Sigmoid colon (tissue), 7 donors: ENCODE data around the gene ITPR1. TPM values are rescaled to one million over a fixed set of nuclear protein-coding genes. Genes with fewer than 3 reads are reported as not detected.

Experiments
- DNase-seq: peaks from one replicate; pipeline ENCODE4 v3.0.0-alpha.2; 2019
- H3K27ac ChIP-seq, 4 donors: fragments of 200-600 bp; sonication (generic); one replicate each; pipeline ENCODE4 v1.5.1; 2016 to 2019; ENCODE audit warnings: mild to moderate bottlenecking in 1 of 4
- H3K27me3 ChIP-seq, 3 donors: fragments of 200-600 bp; sonication (generic); one replicate each; pipeline ENCODE4 v1.5.1; 2019; ENCODE audit warnings: mild to moderate bottlenecking in 1 of 3
- H3K36me3 ChIP-seq, 4 donors: fragments of 200-600 bp; sonication (generic); one replicate each; pipeline ENCODE4 v1.5.1; 2016 to 2019
- H3K4me1 ChIP-seq, 4 donors: fragments of 200-600 bp; sonication (generic); one replicate each; pipeline ENCODE4 v1.5.1; 2017 to 2019
- H3K4me3 ChIP-seq, 4 donors: fragments of 200-600 bp; sonication (generic); one replicate each; pipeline ENCODE4 v1.5.1; 2017 to 2019; ENCODE audit warnings: mild to moderate bottlenecking in 2 of 4, moderate library complexity in 1 of 4
- H3K9me3 ChIP-seq, 4 donors: fragments of 200-600 bp in 3 of 4; sonication (generic) in 3 of 4; one replicate each; pipeline versions ENCODE4 v1.5.1 to v1.6.1; 2013 to 2019
- EP300 ChIP-seq, 4 donors: sonication (generic); formaldehyde crosslinking; IDR thresholded peaks; one replicate each; pipeline ENCODE4 v1.6.1; 2017; ENCODE audit warnings: antibody characterized with exemption in 4 of 4
- POLR2A ChIP-seq, 2 donors: fragments of 450-650 bp; IDR thresholded peaks; one replicate each; pipeline ENCODE4 v1.6.1; 2016; ENCODE audit warnings: antibody characterized with exemption in 2 of 2, mild to moderate bottlenecking in 2 of 2, moderate library complexity in 2 of 2
- POLR2AphosphoS5 ChIP-seq, 4 donors: sonication (generic); formaldehyde crosslinking; IDR thresholded peaks; one replicate each; pipeline ENCODE4 v1.6.1; 2017; ENCODE audit warnings: antibody characterized with exemption in 4 of 4
- WGBS, 2 donors: extraction: QIAGEN DNeasy Blood & Tissue Kit; methylation state at CpG; one replicate each; pipeline ENCODE4 v1.1.7; 2013; 5-methylcytosine and 5-hydroxymethylcytosine counted together
- intact Hi-C: fragments of 100-400 bp; cut with DNase I; formaldehyde crosslinking; loops from one replicate; pipeline ENCODE4 v1.15.1; 2023
- polyA plus RNA-seq, 3 donors: library from polyadenylated mRNA; stranded (reverse); fragments of 200-250 nt; gene quantifications; one replicate each; pipeline ENCODE4 v1.2.3, GENCODE V29; 2013
- total RNA-seq, 4 donors: library from RNA; depleted of rRNA; stranded (reverse); fragments of >200 nt; gene quantifications; one replicate each; pipeline ENCODE4 v1.1.0, GENCODE V29; 2016
- TF ChIP-seq, protein P1 (sequence below), 4 experiments: fragments of 450-650 bp in 3 of 4; fragments of 200-600 bp in 1 of 4; IDR thresholded peaks; one replicate each; pipeline ENCODE4 v1.5.1; 2016 to 2019; ENCODE audit warnings: antibody characterized with exemption in 4 of 4, mild to moderate bottlenecking in 3 of 4, moderate library complexity in 2 of 4
- donor health status: healthy with polysubstance abuse.
- donor health status: Bipolar disorder and iron deficiency.
- donor health status: healthy.

ITPR1 gene
- total and polyA plus RNA-seq, 7 donors, result 1.4 to 206 (median 111) TPM

DNA sequence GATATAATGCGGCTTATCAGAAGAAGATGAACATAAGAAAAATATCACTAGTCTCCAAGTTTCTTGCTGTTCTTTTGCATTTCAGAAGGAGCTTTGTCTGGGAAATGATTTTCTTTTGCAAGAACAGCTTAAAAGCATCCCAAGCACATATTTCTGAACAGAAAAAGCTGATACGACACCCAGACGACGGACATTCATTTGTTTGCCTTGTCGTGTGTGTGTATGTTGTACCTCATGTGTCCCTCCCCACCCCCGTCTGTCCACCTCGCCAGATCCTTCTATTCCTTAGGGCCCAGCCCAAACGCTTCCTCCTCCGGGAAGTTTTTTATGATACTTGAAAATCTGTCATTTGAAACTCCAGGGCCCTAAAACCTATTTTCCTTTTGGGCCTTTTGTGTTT lies 8.8 kb downstream of the ITPR1 start:
- TF ChIP-seq, protein P1, sequence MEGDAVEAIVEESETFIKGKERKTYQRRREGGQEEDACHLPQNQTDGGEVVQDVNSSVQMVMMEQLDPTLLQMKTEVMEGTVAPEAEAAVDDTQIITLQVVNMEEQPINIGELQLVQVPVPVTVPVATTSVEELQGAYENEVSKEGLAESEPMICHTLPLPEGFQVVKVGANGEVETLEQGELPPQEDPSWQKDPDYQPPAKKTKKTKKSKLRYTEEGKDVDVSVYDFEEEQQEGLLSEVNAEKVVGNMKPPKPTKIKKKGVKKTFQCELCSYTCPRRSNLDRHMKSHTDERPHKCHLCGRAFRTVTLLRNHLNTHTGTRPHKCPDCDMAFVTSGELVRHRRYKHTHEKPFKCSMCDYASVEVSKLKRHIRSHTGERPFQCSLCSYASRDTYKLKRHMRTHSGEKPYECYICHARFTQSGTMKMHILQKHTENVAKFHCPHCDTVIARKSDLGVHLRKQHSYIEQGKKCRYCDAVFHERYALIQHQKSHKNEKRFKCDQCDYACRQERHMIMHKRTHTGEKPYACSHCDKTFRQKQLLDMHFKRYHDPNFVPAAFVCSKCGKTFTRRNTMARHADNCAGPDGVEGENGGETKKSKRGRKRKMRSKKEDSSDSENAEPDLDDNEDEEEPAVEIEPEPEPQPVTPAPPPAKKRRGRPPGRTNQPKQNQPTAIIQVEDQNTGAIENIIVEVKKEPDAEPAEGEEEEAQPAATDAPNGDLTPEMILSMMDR (IDR thresholded peaks at IDR 0.05), result no peak
- TF ChIP-seq EP300 (IDR thresholded peaks at IDR 0.05) (no peak), POLR2A (IDR thresholded peaks at IDR 0.05) (no peak), POLR2AphosphoS5 (IDR thresholded peaks at IDR 0.05) (no peak)
- no peaks in the 10 kb centered on the region for H3K9me3 ChIP-seq
- no peak for DNase-seq
- intact Hi-C loops, result no loop called here
- H3K4me3 ChIP-seq, result no peak overlapping the region
- peaks cover 0 to 38% (median 32%) of the 10 kb centered on the region in 4 donors for H3K4me1 ChIP-seq
- H3K27me3 ChIP-seq, result no peaks in the 10 kb centered on the region
- peaks cover 0 to 39% (median 0%) of the 10 kb centered on the region in 4 donors for H3K36me3 ChIP-seq
- peak overlapping the region in 1 of 4 donors; percentile 30 for H3K27ac ChIP-seq
- WGBS, 2 donors, result 29 to 81% methylated on average over 9 of the region's 9 CpGs

- WGBS, 2 donors, result 49 to 64% methylated on average over 5 of the region's 5 CpGs
- Histone ChIP-seq H3K4me3 (no peak overlapping the region), H3K27ac (peak overlapping the region in 3 of 4 donors; percentile 82 to 90 (median 85)), H3K4me1 (peaks cover 0 to 47% (median 41%) of the 10 kb centered on the region in 4 donors), H3K9me3 (no peaks in the 10 kb centered on the region), H3K36me3 (peaks cover 0 to 39% (median 0%) of the 10 kb centered on the region in 4 donors), H3K27me3 (no peaks in the 10 kb centered on the region)
- TF ChIP-seq, protein P1 (IDR thresholded peaks at IDR 0.05), result no peak
- TF ChIP-seq POLR2AphosphoS5 (IDR thresholded peaks at IDR 0.05) (no peak), POLR2A (IDR thresholded peaks at IDR 0.05) (no peak)
- DNase-seq, result no peak
- intact Hi-C loops, result no loop called here
Measured at GRCh38 chr3:4503050-4503449, 9.9 kb downstream of the ITPR1 start.

DNA sequence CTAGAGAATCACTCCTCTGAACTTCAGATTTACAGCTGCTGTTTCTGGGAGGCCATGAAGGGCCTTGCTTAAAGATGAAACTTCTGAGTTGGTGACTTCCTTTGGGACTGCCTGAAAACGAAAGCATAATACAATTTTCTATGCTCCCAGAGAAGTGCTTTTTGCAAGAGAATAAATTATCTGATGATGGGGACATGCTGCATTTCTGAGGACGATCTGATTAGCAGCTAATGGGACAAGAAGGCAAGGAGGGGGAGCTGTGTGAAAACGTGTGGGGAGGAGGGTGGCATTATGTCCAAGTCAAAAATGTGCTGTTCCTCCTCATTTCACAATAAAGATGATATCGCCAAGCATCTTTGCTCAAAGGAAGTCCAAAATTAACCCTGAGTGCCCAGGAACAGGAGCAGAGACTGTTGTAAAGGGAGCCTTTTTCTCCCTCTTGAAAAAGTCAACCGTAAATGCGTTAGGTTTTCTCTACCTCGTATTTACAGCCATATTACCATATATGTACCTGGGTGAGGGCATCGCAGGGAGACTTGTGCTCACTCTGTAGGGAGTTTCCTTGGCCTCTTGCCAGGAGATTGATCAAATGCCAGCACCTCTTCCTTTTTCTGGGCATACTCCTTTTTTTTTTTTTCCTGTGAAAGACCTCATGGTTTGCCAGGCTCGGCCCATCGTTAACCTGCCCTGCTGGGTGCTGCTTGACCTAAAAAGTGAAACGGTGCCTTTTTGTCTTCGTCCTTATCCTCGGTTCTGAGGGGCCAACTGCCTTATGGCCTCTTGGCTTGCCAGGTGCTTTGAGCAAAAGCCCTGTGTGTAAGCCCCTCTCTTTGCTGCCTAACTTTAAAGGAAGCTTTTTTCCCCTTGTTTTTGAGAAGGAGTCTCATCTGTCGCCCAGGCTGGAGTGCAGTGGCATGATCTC lies 11.5 kb downstream of the ITPR1 start:
- peaks cover 0 to 49% (median 42%) of the 10 kb centered on the region in 4 donors for H3K4me1 ChIP-seq

GRCh38 chr3:4505688-4506558 lies 12.8 kb downstream of the ITPR1 start:
- no peaks in the 10 kb centered on the region for H3K27me3 ChIP-seq
- H3K27ac ChIP-seq, result peak overlapping the region; percentile 82 to 90 (median 84)
- H3K4me3 ChIP-seq, result no peak overlapping the region
- H3K36me3 ChIP-seq, result peaks cover 0 to 15% (median 0%) of the 10 kb centered on the region in 4 donors
- WGBS, 2 donors, result 83 to 85% methylated on average over 6 of the region's 6 CpGs
- H3K9me3 ChIP-seq, result no peaks in the 10 kb centered on the region
- peaks cover 0 to 49% (median 42%) of the 10 kb centered on the region in 4 donors for H3K4me1 ChIP-seq
- TF ChIP-seq POLR2A (IDR thresholded peaks at IDR 0.05), result no peak
- no peak for TF ChIP-seq POLR2AphosphoS5 (IDR thresholded peaks at IDR 0.05)
- TF ChIP-seq, protein P1 (IDR thresholded peaks at IDR 0.05), result no peak
- TF ChIP-seq EP300 (IDR thresholded peaks at IDR 0.05), result no peak
- intact Hi-C loops, result no loop called here
- DNase-seq, result no peak

More for the DNA sequence above, 11.5 kb downstream of the ITPR1 start:
- no peaks in the 10 kb centered on the region for H3K27me3 ChIP-seq
- peak; percentile 75 for DNase-seq
- intact Hi-C loops, result no loop called here
- peak in 1 of 4 donors; percentile 26 for TF ChIP-seq POLR2AphosphoS5 (IDR thresholded peaks at IDR 0.05)
- TF ChIP-seq POLR2A (IDR thresholded peaks at IDR 0.05), result no peak
- peak overlapping the region; percentile 82 to 90 (median 84) for H3K27ac ChIP-seq
- peaks cover 0 to 28% (median 0%) of the 10 kb centered on the region in 4 donors for H3K36me3 ChIP-seq
- no peaks in the 10 kb centered on the region for H3K9me3 ChIP-seq
- peak overlapping the region; percentile 3 to 38 (median 26) for H3K4me3 ChIP-seq
- 16 to 18% methylated on average over 14 of the region's 14 CpGs for WGBS, 2 donors
